Glomerular visceral epithelial cell (primary cell): ENCODE measurements around the gene SHISA4.

Source experiments
- DNase-seq: peaks from one replicate; pipeline ENCODE4 v3.0.0-alpha.2; 2016; ENCODE audit errors: extremely low spot score

Gene SHISA4

DNA sequence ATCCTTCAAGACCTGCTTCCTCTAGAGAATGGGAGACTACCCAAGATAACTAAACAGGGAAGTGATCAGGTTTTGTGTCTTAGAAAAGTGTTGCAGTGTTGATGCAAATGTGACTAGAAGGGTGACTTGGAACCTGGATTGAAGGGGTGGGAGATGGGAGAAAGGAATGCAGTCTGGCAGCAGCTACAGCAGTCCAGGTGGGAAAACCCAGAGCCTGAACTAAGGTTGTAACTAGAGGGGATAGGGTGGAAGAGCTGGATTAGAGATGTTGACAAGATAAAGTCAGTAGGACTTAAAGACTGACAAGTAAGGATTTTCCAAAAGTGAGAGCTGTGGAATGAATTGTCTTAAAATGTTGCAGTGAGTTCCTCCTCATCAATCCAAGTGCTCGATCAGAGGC is 7.1 kb upstream of the SHISA4 start:
- no peak for DNase-seq

DNA sequence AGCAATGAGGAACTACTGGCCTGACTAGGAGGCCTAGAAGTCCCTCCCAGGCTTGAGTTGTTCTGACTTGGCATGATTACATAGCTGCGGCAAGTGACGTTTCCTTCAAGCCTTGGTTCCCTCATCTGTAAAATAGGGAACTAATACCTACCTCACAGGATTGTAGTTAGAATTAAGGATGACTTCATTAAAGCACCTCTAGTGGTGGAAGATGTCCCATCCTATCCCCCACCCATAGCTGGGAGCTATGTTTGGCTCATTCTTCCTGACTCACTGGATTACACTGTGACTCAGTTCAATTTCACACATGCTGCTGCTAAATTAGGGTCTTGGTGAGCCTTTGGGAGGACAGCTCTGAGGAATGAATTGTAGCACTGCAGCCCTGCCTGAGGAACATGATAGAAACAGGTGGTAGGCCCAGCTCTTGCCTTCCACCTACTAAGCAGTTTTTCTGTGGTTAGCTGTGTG is 6.0 kb upstream of the SHISA4 start:
- peak; percentile 59 for DNase-seq

DNA sequence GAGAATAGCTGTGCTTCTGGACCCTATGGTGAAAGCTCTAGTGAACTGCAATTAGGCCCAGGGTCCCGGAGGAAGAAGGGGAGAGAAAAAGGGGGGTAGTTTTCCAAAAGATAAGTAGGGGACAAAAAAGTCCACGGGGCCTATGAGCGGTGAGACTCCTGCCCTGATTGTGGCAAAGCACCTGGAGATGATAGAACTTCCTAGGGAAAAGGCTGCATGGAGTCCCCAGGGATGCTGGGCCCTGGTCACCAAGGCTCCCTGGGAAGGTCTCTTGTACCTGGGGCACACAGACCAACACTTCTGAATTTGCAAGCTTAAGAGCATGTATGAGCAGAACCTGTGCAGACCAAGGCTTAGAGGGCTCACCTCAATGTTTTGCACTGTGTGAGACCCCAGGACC is 5.4 kb upstream of the SHISA4 start:
- no peak for DNase-seq

DNA sequence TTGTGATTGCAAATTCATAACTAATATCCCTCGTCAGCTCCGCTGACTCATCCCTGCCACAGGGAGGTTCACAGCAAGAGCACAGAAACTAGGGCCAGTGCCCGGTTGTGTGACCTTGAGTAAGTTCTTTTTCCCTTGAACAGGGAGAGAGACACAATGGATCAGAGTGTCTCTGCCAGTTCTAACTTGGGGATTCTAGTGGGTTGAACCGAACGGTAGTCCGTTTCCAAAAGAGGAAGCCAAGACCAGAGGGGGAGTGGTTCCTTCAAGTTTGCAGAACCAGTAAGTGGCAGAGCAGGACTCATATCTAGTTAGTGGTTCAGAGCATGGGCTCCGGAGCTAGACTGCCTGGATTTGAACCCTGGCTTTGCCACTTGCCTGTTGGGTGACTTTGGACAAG is 4.9 kb upstream of the SHISA4 start:
- peak; percentile 42 for DNase-seq

DNA sequence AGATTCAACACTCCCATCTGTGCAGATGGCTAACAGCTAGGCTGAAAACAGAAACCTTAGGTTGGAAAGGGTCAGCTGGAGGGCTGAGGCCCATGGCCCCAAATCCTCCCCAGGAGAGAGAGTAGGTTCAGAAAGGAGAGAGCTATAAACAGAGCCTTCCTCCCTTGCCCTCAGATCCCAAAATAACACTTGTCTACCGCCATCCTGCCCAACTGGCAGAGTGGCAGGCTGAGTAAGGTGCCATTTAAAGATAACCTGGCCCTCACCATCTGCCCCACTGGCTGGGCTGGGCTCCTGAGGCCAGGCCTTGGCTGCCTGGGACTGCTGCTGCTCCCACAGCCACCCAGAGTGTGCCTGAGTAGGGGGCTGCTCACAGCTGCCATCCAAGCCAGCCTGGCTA is 4.3 kb upstream of the SHISA4 start:
- DNase-seq, result no peak

DNA sequence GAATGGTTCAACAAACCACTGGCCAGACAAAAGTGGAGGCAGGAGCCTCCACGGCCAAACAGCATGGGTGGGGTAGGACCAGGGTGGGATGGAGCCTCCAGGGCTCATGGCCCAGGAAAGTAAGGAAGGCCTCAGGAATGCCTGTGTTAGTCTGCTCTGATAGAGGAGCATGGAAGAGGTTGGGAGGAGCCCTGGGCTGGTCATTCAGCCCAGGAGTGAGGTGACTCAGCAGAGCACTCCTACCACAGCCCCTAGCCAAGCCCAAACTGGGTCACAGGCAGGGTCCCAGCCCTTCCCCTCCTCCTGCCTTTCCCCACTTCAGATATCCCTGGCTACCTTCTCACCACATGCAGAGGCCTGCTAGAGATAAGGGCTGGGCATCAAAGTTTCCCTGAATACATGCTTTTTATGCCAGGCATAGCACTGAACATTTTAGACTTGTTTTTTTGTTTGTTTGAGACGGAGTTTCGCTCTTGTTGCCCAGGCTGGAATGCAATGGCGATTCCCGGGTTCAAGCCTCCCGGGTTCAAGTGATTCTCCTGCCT is 3.1 kb upstream of the SHISA4 start:
- DNase-seq, result peak; percentile 52

DNA sequence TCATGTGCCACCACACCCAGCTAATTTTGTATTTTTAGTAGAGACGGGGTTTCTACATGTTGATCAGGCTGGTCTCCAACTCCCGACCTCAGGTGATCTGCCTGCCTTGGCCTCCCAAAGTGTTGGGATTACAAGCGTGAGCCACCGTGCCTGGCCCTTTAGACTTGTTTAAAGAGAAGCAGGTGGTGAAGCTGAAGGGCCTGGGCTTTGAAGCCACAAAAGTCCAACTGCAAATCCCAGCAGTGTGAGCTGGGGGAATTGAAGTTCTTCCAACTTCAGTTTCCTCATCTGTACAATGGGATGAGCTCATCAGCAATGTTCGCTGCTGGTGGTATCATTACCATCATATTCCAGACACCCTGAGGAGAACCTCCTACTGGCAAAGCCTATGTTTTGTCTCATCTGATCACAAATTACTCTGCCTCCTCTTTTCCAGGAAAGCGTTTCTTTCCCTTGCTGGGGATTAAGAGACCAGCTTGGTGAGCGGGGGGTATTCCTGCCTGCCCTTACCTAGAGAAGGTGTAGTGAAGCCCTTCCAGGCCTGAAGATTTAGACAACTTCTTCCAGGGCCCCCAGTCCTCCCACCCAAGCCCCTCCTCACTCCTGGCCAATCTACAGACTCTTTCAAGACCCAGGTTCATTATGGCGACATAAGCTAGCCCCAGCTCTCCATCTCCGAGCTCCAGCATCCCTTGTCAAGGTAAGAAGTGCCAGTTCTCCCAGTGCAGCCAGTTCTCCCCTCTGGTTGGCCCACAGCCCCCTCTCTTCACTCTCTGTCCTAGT is 2.4 kb upstream of the SHISA4 start:
- no peak for DNase-seq

DNA sequence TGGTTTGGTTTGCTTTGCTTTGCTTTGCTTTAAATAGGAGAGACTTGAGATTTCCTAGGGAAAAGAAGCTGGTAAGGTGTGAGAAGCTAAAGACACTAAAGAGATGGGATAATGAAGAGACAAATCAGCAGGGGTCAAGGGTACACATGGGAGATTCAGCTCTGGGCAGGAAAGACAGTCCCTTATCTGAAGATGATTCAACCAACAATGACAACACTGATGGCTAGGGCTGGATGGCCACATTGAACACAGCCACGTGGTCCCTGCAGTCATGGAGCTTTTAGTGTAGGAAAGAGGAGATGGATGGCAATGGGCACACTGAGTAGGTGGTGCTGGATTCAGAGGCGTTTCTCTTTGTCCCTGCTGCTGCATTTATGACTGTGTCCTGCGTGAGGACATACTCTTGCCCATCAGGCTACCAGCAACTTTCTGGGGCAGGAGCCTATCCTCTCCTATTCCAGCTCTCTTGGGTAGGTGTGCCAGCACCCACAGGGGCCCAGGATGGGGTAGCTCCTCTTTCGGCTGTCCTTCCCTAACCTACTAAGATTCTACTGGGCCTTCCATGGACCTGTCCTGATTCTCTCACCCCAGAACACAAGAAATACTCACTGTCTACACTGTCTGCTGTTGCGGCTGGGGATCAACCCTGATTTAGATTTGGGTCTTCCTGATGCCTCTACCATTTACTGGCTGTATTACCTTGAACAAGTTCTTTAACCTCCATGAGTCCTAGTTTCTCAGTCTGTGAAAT is 1.4 kb upstream of the SHISA4 start:
- DNase-seq, result no peak

DNA sequence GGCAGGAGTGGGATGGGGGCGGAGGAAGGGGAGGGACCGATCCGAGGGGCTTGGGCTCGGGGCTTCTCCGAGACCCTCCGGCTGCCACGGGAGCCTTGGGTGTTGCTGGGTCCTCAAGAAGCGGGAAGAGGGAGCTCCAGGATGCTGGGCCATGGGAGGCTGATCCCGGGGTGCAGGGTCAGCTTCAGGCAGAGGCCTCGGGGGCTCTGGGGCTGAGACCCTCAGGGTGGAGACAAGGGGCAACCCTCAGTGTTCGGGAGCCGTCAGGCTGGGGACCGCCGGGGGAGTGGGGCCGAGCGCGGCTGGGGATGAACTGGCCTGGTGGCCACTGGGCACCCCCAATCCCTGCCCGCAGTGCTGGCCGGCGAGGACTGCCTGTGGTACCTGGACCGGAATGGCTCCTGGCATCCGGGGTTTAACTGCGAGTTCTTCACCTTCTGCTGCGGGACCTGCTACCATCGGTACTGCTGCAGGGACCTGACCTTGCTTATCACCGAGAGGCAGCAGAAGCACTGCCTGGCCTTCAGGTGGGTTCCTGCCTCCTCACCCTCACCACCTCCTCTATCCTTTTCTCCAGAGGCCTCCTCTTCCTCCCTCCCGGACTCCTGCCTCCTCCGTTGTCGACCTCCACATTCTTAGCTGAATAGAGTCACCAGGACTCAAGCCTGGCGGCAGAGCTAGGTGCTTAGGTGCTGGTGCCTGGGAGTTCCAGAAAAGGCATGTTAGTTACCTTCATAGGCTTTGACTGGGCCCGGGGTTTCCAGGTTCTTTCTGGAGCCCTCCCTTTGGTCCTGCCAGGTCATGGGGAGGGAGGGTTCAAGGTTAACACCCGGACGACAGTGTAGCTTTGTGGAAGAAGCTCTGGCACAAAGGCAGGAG is 631 bp downstream of the SHISA4 start:
- no peak for DNase-seq

DNA sequence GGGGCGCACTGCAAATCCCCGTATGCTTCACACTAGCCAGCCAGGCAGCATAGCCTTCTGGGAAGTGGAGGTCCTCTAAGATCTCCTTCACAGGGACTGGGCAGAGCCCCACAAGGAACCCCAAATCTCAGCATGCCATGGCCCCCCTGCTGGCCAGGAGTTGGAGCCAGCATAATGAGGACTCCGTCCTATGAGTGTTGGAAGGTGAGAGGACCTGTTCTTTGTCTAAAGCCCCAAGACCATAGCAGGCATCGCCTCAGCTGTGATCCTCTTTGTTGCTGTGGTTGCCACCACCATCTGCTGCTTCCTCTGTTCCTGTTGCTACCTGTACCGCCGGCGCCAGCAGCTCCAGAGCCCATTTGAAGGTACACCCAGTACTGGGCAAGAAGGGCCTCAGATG is 1.5 kb downstream of the SHISA4 start:
- no peak for DNase-seq

DNA sequence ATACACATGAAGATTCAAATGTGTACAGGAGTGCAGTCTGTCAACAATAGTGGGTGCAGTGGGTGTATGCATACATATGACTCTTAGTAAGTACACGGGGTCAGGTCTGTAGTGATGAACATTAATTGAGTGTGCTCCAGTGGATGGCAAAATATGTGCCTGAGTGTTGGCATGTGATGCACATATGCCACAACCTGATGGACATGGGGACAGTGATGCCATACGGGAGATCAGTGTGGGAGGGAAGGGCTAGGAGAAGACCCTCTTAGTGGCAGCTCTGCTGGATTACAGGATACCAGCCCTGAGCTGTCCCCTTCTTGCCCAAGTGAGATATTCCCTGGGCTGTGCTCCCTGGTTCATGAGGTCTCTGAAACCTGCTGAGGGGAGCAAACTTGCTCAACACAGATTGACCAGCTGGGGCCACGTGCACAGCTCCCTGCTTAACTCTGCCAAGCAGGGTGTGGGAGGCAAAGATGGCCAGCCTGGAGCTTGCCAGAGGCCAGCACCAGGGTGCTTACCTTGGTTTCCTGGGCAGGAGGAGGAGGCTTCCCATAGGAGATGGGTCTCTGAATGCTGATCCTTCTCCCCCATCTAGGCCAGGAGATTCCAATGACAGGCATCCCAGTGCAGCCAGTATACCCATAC is 2.2 kb downstream of the SHISA4 start:
- DNase-seq, result no peak

DNA sequence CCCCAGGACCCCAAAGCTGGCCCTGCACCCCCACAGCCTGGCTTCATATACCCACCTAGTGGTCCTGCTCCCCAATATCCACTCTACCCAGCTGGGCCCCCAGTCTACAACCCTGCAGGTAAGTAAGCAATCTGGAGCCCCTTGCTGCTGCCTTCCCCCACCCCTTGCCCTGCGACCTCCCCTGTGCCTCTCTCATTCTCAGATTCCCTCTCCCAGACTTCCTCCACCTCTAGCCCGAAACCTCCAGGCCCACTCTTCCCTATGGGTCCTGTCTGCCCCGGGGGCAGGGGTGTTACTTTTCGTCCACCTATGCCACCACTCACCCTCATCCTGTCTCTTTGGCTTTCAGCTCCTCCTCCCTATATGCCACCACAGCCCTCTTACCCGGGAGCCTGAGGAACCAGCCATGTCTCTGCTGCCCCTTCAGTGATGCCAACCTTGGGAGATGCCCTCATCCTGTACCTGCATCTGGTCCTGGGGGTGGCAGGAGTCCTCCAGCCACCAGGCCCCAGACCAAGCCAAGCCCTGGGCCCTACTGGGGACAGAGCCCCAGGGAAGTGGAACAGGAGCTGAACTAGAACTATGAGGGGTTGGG is 2.9 kb downstream of the SHISA4 start:
- no peak for DNase-seq

DNA sequence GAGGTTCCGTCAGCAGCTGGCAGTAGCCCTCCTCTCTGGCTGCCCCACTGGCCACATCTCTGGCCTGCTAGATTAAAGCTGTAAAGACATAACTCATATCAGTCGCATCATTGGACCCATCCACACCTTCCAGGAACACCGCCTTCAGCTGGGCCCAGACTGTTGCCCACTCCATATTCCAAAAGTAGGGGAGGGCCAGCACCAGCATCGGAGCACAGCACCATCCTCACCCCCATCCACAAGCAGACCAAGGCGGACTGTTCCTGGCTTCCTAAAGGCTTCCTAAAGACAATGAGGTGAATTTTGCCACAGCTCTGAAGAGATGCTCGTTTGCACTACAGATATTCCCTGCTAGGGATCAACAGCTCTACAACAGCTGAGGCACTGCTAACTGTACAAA is 3.5 kb downstream of the SHISA4 start:
- DNase-seq, result no peak

DNA sequence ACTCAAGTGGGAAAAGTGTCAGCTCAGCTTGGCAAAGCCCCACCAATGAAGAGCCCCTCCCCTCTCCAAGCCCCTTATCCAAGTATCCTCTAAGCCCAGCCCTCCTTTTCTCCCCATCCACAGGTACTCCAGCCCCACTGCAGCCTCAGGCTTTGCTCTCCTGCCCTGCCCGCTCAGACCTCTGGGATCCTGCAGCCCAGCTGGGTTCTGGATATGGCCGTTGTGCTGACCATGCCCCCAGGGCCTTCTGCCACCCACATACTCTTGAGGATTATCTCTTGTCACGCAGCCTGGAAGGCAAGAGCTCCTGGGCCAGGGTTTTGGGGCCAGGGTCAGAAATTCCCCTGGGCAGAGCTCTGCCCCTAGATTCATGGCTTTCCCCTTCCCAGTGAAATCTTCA is 4.7 kb downstream of the SHISA4 start:
- DNase-seq, result no peak

DNA sequence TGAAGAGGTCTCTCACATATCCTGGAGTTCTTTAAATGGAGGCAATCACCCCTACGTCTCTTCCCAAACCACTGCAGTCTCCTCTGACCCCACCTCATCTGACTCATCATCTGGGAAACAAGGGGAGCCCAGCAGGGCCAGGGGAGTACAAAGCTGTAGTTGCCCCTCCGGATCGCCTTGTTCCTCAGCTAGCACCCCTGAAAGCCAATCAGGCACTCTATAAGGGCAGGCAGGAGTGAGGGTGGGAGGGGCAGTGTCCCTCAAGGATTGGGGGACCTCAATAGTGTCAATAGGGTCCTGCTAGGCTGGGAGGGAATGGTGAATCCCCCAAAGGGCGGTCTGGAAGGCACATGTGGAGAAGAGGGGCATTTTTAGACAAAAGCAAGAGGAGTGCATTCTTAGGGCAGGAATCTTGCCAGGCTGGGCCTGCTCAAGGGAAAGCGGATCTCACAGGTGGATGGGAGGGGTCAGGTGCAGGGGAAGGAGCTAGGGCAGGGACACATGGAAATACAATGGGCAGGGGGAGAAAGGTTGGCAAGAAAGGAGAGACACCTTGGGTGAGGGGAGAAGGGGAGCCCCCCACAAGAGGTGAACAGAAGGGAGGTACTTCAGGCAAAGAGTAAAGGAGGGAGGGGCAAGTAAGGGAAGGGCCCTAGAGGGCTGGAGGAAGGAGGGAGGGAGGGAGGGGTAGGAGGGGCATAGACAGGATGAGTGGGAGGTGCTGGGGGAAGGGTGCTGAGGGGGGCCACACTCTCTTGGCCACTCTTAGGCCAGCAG is 5.8 kb downstream of the SHISA4 start:
- no peak for DNase-seq

DNA sequence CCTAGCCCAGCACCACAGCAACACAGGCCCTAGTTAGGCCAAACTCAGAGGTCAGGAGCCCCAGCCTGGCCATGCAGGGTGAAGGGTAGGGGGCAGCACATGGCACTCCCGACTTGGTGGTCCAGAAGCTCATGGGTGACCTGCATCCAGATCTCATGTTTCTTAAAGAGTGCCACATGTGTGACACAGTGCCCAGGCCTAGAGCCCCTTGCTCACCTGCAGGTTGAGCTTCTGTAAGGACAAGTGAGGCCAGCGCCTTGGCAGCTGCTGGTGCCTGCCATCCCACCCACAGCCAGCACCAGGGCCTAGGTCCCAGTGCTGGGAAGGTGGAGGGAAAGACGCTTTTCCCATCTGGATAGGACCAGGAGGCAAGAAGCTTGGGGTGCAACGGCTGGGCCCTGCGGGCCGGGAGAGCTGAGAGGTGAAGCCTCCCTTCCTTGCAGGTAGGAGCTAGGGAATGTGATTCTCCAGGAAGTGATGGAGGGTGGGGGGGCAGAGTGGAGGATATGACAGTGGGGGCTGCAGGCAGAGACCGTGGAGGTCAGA is 6.5 kb downstream of the SHISA4 start:
- DNase-seq, result no peak

DNA sequence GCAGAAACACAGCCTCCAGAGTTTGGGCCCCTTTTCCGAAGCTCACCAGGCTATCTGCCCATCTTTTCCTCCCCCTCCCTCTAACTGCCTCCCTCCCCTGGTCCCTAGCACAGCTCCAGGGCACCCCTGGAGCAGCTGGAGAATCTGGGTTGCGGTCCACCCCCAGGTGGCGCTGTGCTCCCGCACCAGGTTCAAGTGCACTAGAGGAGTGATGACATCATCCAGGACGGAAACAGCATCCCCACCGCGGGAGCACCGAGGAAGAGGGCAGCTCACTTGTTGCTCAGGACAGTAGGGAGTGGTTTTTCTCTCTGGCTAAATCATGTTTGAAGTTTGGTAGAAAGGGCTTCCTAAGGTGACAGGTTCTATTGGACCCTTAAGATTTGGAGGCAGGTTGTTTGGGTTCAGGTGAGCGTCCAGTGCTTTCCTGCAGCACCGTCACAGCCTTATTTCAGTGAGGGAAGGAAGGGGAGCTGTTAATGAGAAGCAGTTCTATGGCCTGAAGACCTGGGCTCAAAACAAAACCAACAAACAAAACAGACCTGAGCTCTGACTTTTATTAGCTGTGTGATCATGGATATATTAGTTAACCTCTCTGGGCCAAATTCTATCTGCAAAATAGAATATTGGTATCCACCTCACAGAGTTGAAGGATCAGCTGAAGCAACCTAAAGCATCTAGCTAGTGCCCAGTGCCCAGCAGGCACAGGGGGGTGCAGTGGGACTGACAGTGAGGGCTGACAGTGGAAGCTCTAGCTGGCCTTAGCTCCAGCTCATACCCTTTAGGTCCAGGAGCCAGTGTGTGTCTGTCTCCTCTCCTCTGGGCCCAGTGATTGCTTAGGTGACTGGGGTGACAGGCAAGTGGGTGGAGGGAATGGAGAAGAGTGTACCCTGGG is 7.5 kb downstream of the SHISA4 start:
- DNase-seq, result peak; percentile 92

DNA sequence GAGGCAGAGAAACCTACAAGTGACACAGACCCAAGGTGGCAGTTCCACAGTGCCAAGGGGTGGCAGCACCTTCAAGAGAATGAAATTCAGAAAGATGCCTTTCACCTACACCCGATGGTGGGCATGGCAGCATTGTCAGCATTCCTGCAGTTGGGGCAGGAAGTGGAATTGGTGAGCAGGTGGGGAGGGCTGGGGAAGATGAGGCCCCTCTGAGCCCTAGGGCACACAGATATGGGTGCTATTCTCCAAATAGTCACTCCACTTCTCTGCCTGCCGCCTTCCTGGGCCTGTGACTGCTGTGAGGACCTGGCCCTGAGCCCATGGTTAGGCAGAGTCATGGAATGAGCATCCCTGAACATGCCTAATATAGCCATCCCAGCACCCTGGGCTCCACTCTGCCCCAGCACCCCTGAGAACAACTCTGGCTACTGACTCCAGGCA is 8.3 kb downstream of the SHISA4 start:
- no peak for DNase-seq
